A673 (cell line): Measurements from ENCODE around the gene STEAP3.

Experiments
- CTCF ChIP-seq: fragments of 300-800, 200-600 bp; sonication (generic); conservative IDR thresholded peaks from 2 replicates; pipeline ENCODE4 v1.5.1; 2017; ENCODE audit warnings: low read depth, mild to moderate bottlenecking, antibody characterized with exemption, low read length, moderate library complexity, mixed read lengths
- EZH2 ChIP-seq: fragments of 200-600 bp; sonication (generic); IDR thresholded peaks from 2 replicates; pipeline ENCODE4 v1.6.1; 2017; ENCODE audit warnings: borderline replicate concordance, low read depth, mild to moderate bottlenecking, mixed read lengths, antibody characterized with exemption, low read length; ENCODE audit not compliant: poor library complexity, severe bottlenecking

GRCh38 chr2:119223521-119224390, at the start of gene STEAP3:
- no peak for TF ChIP-seq EZH2
- TF ChIP-seq CTCF: no peak
